ENCODE results near the gene RPA1. TPM values are rescaled to one million over a fixed set of nuclear protein-coding genes. Genes with fewer than 3 reads are reported as not detected.

Gene RPA1
- total and polyA plus RNA-seq, 10 of the 15 experiments (the other 5 are each of a cell fraction or from before 2014, with no cell fraction given) = 35.9 to 198 (median 71.2) TPM

DNA sequence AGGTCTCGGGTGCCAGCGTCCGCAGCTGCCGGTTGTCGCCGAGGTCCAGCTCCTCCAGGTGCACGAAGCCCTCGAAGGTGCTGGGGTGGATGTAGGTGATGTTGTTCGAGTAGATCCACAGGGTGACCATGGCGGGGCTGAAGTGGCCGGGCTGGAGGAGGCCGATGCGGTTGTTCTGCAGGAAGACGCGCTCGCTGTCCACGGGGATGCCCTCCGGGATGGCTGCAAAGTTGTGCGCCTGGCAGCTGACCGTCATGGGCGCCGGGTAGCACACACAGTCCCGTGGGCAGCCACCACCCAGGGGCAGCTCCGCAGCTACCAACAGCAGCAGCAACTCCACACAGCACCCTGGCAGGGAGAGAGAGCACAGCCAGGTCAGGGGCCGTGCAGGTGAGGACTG is 107.7 kb downstream of the RPA1 start:
- H3K79me2 ChIP-seq (ENCODE audit: control insufficient read depth, insufficient read depth, low read length) = no peaks in the 10 kb centered on the region
- no peaks in the 10 kb centered on the region for H4K20me1 ChIP-seq (ENCODE audit: control insufficient read depth, insufficient read depth)
- H3K27ac ChIP-seq (ENCODE audit: control insufficient read depth, insufficient read depth) = no peak overlapping the region
- 69% methylated on average over 18 of the region's 25 CpGs for WGBS (ENCODE audit: insufficient coverage, insufficient replicate concordance, low lambda C conversion rate, missing lambda C conversion rate)
- ChIA-PET SMC1A (ENCODE audit: uncharacterized antibody, unreplicated experiment) (no interaction called here), CTCF (no interaction called here), POLR2A (no interaction called here), RAD21 (ENCODE audit: unreplicated experiment) (no interaction called here)
- no peaks in the 10 kb centered on the region for H3K4me1 ChIP-seq (ENCODE audit: control insufficient read depth, insufficient read depth, low read length)
- ATAC-seq (no peak), FAIRE-seq (no peak), DNase-seq (ENCODE audit: low read depth, low spot score) (no peak)
- no peak overlapping the region for H3K9ac ChIP-seq (ENCODE audit: control insufficient read depth, insufficient read depth, low read length)
- no peak overlapping the region for H3K4me2 ChIP-seq (ENCODE audit: control insufficient read depth, insufficient read depth)
- TF ChIP-seq ZSCAN29 (IDR thresholded peaks at IDR 0.05) (no peak), CREB1 (IDR thresholded peaks at IDR 0.05; ENCODE audit: low read depth) (no peak), HDAC6 (IDR thresholded peaks at IDR 0.05; ENCODE audit: unreplicated experiment) (no peak), IKZF1 (conservative IDR thresholded peaks at IDR 0.05) (no peak), MEF2A (IDR thresholded peaks at IDR 0.05; ENCODE audit: insufficient read depth, low read depth, low read length) (no peak), MEF2B (IDR thresholded peaks at IDR 0.05; ENCODE audit: partially characterized antibody, poor library complexity, severe bottlenecking) (no peak), RAD21 (IDR thresholded peaks at IDR 0.05; ENCODE audit: insufficient read depth, low read depth, low read length) (no peak), POU2F2 (IDR thresholded peaks at IDR 0.05; ENCODE audit: borderline replicate concordance, low read depth, low read length) (no peak)
- TF ChIP-seq, protein P1, sequence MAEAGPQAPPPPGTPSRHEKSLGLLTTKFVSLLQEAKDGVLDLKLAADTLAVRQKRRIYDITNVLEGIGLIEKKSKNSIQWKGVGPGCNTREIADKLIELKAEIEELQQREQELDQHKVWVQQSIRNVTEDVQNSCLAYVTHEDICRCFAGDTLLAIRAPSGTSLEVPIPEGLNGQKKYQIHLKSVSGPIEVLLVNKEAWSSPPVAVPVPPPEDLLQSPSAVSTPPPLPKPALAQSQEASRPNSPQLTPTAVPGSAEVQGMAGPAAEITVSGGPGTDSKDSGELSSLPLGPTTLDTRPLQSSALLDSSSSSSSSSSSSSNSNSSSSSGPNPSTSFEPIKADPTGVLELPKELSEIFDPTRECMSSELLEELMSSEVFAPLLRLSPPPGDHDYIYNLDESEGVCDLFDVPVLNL (IDR thresholded peaks at IDR 0.05; ENCODE audit: low read depth, low read length) = no peak
- TF ChIP-seq, protein P2, sequence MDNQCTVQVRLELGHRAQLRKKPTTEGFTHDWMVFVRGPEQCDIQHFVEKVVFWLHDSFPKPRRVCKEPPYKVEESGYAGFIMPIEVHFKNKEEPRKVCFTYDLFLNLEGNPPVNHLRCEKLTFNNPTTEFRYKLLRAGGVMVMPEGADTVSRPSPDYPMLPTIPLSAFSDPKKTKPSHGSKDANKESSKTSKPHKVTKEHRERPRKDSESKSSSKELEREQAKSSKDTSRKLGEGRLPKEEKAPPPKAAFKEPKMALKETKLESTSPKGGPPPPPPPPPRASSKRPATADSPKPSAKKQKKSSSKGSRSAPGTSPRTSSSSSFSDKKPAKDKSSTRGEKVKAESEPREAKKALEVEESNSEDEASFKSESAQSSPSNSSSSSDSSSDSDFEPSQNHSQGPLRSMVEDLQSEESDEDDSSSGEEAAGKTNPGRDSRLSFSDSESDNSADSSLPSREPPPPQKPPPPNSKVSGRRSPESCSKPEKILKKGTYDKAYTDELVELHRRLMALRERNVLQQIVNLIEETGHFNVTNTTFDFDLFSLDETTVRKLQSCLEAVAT (IDR thresholded peaks at IDR 0.05) = no peak
- H3K4me3 ChIP-seq = no peak overlapping the region
- BruUV-seq (replicated peaks) = no TSS peak
- no peak overlapping the region for H2AFZ ChIP-seq (ENCODE audit: control insufficient read depth, low read depth, low read length)
- no peaks in the 10 kb centered on the region for H3K36me3 ChIP-seq (ENCODE audit: control insufficient read depth in 2 of 2, insufficient read depth in 2 of 2, low read length in 1 of 2)
- in situ Hi-C loops (cut with MboI) = no loop called here
- no peaks in the 10 kb centered on the region for H3K27me3 ChIP-seq (replicated peaks in 1 of 2; ENCODE audit: control insufficient read depth in 2 of 2, insufficient read depth in 2 of 2, low read length in 1 of 2)
- intact Hi-C loops (cut with micrococcal nuclease; ENCODE audit: unreplicated experiment) = no loop called here
- no peaks in the 10 kb centered on the region for H3K9me3 ChIP-seq (replicated peaks; ENCODE audit: control insufficient read depth, insufficient read depth, low read length)
